ENCODE data around the gene RORB. TPM values are rescaled to one million over a fixed set of nuclear protein-coding genes. Genes with fewer than 3 reads are reported as not detected.

RORB gene
- total RNA-seq, 1 donor from 2014 or later: 5.6 TPM

DNA sequence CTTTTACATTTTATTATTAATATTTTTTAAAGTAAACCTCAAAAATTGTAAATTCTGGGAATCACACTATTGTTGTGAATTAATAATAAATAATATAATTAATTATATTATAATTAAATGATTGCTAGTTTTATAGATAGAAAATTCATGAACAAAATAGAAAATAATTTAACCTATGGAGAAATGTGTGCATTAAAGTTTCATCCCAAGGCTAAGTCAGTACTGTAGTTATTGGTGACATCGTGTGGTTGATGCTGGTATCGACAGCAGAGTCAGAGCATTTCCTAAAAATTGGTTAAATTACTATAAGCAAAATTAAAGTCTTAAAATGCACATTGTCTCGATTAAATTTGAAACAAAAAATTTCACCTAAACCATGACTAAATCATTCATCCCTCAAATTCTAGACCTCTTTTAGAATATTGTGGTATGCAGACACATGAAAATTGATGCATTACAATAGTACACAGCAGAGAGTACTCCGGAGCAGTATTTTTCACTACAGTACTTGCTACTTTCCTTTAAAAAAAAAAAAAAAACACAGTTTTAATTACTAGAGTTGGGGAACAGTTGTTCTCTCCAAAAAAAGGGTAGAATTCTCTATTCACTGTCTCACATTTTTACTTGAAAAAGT is 73.9 kb downstream of the RORB start:
- intact Hi-C loops (cut with DNase I): loop anchor here (5.0 kb wide), 1 partner anchor 264 kb away; no protein-coding TSS in a partner anchor
- no peak for ATAC-seq
- DNase-seq (ENCODE audit: missing footprints): no peak

DNA sequence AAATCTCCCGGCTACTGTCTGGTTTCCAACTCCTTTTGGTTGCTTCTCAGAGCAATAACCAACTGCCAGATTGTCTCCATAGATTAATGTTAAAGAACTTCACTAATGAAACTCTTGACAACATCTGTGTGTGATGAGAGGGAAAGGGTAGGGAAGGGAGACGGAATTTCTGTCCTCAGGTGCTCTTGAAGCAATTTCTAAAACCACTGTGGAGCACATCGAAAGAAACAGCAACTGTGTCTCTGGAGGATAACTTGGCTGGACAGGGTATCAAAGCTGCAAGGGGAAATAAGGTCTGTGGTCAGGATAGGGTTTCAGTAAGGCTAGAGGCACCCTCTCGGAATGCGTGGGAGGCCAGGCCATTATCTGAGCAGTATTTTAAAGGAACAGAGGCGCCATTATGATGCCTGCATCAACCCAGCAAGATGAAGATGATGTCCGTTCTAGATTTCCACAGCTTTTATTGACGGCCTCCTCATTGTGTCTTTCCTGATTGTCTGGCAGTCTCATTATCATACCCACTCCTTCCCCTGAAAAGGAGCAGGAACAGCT is 76.6 kb downstream of the RORB start:
- intact Hi-C loops (cut with DNase I): loop anchor here (5.0 kb wide), 1 partner anchor 266 kb away; no protein-coding TSS in a partner anchor
- DNase-seq (ENCODE audit: missing footprints) (no peak), ATAC-seq (no peak)

DNA sequence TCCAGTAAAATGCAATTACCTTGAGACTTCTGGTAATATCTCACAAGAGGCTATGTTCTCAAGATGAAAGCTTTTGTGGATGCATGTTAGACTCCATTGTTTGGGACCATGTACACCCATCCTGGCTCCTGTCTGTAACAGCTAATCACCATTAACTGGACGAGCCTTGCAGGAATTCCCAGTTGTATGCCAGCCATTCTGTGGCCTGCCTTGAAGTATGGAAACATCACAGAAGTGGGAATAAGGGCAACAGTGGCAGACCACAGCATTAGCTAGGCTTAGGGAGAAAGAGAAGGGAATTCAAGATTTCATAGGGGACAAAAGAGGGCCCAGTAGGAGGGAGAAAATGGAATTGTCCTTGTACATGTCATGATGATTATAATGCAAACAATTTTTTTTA is 79.0 kb downstream of the RORB start:
- no peak for DNase-seq (ENCODE audit: missing footprints)
- no peak for ATAC-seq
- intact Hi-C loops (cut with DNase I): no loop called here

DNA sequence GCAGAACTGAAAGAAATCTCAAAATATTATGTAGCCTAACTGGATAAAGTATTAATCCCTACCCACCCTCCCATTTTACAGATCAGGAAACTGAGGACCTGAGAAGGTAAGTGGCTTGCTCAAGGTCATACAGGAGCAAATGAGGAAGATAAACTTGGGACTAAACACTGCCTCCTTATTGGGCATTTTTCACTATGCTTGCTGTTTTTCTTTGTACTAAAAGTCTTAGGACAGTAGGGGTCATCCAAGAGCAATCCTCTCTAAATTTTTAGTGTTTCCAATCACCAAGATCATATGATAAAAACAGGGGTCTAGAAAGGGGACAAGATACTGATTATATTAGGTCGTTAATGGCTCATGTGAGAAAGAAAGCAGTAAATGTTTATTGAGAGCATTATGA is 80.8 kb downstream of the RORB start:
- intact Hi-C loops (cut with DNase I): no loop called here
- ATAC-seq (no peak), DNase-seq (ENCODE audit: missing footprints) (no peak)

DNA sequence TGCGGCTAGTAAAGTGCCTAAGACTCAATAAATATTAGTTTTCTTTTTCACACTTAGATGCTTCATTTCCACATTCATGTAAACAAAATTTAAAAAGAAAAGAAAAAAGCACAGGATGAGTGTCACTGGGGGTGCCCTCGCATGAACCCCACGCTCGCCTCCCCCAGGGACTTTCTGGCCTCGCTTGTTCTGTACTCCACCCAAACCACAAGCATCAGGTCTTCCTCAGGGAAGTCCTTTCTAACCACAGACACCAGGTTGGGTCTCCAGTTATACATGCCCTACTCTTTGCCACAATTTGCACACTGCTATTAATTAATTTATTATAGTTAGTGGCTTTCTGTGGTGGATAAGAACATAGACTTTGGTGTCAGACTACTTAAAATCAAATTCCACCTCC is 92.4 kb downstream of the RORB start:
- no peak for DNase-seq (ENCODE audit: missing footprints)
- ATAC-seq: no peak
- intact Hi-C loops (cut with DNase I): no loop called here

DNA sequence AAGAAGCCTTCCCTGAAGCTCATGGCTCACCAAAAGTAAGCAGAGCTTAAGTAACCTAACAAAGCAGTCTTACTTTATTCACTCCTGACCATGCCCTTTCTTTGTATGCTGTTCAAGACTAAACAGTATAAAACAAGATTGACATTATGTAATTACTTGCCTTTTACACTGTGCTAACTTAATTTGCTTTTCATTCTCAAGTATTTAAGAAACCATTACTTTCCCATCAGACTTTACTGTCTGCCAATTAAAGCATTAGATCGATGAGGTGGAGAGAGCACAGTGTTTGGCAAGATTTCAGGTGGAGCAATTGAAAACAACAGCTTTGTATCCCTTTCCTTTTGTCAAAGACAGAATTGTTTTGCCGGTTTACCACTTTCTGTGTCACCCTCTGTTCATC is 98.2 kb downstream of the RORB start:
- no peak for ATAC-seq
- DNase-seq (ENCODE audit: missing footprints): no peak
- intact Hi-C loops (cut with DNase I): no loop called here

DNA sequence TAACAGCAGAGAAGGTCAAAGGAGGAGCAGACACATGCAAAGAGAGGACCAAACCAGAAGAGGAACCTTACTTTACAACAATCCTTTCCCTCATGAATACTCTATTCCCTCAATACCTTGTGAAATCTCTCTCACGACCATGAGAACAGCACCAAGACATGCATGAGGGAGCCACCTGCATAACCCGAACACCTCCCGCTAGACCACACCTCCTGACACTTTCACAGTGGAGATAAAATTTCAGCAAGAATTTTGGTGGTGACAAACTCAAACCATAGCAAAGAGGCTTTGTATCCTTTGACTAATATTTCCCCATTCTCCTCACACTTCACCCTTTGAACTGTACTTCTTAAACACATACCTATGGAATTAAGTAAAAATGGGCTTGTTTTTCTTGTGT is 101.7 kb downstream of the RORB start:
- intact Hi-C loops (cut with DNase I): no loop called here
- ATAC-seq: no peak

DNA sequence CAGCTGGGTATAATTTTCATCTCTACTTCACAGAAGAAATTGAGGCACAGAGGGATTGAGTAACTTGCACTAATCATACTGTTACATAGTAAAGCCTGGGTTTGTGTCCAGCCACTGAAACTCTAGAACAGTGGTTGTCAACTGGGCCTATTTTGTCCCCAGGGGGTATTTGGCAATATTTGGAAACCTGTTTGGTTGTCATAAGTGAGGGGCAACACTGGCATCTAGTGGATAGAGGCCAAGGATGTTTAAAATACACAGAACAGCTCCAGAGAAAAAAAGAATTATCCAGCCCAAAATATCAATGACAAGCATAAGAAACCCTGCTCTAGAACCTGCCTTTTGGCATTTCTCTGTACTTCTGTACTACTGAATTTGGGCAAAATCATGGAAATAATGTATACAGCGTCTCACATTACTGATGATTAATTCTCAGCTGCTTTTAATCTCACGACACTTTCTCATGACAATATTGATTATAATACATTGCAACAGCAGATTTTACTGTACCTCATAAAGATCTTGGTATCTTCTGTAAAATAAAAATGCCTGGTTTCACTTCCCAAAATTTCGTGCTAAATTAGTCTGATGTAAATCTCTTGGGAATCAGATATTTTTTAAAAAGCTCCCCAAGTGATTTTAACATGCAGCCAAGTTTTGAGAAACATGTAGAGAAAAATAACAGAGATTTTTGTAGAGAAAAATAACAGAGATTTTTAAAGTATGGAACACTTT is 112.7 kb downstream of the RORB start:
- ATAC-seq: no peak
- DNase-seq (ENCODE audit: missing footprints): no peak
- intact Hi-C loops (cut with DNase I): no loop called here

More for the DNA sequence above, 101.7 kb downstream of the RORB start:
- DNase-seq (ENCODE audit: missing footprints): no peak

DNA sequence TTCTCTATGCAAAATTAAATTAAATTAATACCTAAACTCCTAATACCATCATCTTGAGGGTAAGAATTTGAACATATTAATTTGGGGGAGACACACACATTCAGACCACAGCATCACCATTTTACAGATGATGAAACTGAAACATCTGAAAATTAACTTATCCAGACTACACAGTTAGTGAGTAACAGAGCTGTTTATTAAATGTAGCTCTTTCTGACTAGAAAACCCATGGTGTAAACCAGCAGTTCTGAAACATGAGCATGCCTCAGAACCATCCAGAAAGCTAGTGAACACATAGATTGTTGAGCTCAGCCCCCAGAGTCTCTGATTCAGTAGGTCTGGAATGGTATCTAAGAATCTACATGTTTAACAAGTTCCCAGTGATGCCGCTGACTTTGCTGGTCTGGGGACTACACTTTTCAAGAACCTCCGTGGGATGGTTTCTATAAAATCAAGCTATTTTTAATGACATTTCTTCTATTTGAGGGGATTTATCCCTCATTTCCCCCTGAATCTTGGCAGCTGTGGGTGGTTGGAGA is 113.5 kb downstream of the RORB start:
- no peak for DNase-seq (ENCODE audit: missing footprints)
- intact Hi-C loops (cut with DNase I): no loop called here

DNA sequence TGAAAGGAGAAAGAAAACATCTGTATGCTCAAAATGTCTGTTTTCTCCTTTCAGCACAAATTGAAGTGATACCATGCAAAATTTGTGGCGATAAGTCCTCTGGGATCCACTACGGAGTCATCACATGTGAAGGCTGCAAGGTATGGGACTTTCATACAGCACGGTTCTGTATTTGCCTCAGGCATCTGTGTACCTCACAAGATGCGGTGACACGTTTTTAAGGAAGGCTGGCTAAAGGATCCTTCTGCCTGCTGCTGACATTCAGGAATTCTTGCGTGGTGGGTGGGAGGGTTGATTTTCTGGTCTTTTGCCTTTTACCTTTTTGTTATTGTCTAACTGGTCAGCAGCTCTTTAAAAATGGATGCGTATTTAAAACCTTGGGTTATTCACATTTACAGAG is 133.1 kb downstream of the RORB start:
- intact Hi-C loops (cut with DNase I): no loop called here
- ATAC-seq: no peak
- DNase-seq (ENCODE audit: missing footprints): no peak

More for the DNA sequence above, 113.5 kb downstream of the RORB start:
- ATAC-seq: no peak

DNA sequence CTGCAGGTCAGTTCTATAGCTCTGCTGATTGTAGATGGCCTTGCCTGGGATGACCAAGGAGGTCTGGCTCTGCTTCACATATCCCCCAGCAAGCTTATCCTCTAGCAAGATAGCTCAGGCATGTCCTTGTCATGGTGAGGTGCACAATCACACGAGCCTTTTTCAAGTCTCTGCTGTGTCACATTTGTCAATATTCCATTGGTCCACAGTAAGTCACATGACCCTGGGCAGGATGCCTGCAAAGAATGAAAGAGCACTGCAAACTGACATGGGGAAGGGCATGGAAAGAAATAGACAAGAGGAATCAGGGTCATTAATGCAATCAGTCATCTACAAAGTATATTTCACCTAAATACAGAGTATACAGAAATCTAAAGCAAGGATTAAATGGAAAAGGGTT is 142.0 kb downstream of the RORB start:
- intact Hi-C loops (cut with DNase I): no loop called here
- no peak for ATAC-seq
- DNase-seq (ENCODE audit: missing footprints): no peak

DNA sequence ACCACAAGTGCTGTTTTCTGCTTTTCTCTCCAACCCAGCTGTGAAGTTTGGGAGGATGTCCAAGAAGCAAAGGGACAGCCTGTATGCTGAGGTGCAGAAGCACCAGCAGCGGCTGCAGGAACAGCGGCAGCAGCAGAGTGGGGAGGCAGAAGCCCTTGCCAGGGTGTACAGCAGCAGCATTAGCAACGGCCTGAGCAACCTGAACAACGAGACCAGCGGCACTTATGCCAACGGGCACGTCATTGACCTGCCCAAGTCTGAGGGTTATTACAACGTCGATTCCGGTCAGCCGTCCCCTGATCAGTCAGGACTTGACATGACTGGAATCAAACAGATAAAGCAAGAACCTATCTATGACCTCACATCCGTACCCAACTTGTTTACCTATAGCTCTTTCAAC is 145.2 kb downstream of the RORB start:
- ATAC-seq (no peak), DNase-seq (ENCODE audit: missing footprints) (no peak)
- intact Hi-C loops (cut with DNase I): no loop called here

DNA sequence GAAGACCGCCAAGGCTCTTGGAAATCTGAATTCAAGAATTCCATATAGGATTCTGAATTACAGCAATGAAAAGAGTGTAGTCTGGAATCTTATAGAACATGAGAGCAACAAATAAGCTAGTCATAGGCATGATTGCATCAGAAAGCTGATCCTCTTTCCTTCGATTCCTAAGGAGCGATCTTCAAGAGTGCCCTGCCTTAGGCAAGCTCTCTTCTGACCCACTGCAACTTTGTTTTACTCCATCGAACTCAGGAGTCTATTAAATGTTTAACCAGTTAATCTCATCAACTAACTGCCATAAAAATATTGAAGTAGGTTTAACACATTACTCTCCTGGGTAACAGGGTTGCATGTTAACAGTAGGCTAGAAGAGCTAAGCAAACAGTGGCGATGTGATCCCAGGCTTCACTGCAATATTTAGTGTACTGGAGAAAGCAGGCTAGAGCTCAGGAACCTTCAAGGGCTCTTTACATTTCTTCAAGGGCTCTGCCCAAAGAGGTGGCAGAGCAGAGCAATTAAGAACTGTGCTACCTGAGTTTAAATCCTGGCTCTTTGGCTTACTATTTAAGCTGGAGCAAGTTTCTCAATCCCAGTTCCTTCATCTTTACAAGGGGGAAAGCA is 146.3 kb downstream of the RORB start:
- intact Hi-C loops (cut with DNase I): no loop called here
- no peak for ATAC-seq
- no peak for DNase-seq (ENCODE audit: missing footprints)

DNA sequence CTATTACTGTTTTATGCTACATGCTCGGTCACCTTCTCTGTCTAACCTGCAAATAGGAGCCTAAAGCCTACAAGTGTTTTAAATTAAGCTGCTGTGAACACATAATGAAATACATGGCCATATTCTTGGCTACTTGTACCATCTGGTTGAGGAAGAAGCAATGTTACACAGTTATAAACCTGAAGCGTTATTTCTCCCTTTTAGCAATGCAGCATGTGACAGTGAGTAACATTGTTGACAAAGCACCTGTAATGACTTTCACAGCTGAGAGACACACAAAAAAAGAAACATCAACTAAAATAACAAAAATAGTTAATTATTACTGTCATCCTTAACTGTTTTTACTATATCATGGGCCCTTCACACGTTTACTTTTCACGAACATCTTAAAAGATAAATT is 146.9 kb downstream of the RORB start:
- intact Hi-C loops (cut with DNase I): no loop called here
- DNase-seq (ENCODE audit: missing footprints) (no peak), ATAC-seq (no peak)

DNA sequence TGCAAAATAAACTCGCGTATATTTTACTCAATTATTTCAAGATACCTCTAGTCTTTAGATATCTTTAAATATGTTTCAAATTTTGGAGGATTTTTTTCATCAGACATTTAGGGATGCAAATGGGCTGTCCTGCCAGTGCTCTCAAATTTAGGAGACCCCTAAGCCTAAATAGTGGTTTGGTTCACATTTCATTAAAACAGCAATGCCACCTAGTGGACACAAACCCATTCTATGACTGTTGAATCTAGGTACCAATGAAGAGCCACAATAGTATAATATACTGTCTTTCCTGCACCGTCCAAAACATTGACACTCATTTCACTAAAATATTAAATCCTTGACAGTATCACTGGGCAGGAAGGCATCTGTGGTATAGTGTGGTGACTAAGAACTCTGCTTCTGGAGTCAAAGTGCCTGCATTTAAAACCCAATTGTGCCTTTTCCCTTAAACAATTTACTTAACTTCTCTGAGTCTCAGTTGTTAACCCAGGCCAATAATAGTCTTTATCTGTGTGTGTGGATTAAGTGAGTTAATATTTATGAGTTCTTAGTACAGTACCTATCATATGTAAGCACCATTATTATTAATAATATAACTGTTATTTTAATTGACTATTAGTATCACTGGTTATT is 148.0 kb downstream of the RORB start:
- intact Hi-C loops (cut with DNase I): no loop called here
- DNase-seq (ENCODE audit: missing footprints) (no peak), ATAC-seq (no peak)

DNA sequence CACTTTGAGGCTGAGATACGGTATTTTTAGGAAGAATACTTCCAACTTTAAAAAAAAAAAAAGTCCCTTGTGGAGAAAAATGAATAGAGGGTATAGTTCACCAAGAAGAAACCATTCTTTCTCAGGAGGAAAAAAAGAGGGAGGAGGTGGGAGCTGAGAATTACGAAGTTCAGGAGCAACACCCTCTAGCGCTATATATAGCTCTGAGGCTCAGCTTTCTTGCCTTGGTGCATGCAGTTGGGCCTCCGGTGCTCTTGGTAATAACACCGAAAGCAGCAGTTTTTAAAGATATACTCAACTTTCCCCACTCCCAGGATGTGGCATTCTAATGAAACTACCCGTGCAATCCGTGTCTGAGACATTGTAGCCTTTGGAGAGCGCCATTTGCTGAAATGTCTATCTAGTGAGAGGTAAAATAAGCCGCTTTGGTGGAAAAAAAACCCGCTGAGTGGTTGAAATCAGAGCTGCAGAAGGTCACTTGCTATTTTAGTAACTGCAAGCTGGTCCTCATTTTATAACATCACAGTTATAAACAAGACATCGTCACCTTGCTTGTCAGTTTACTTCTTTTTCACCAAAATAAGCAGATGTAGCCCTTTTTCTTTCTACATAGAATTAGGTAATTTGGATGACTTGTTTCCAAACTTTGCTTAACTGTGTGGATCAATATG is 156.4 kb downstream of the RORB start:
- intact Hi-C loops (cut with DNase I): no loop called here
- ATAC-seq: no peak
- no peak for DNase-seq (ENCODE audit: missing footprints)

DNA sequence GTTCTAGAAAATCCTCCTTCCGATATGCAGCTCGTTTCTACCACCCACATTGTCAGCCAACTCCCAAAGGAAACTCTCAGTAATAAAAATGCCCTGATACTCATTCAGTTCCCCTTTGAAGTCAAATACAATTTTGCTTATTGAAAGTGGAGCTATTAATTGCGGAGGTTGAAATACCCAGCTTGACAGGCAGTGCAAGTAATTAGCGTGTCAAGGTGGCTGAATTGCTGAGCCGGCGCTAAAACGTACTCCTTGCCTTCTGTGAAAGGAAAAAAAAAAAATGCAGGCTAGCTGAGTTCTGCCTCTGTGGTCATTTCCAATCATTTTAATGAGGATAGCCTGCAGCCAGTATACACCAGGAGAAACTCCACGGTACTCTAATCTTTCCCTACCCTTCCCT is 165.5 kb downstream of the RORB start:
- DNase-seq (ENCODE audit: missing footprints) (no peak), ATAC-seq (no peak)
- intact Hi-C loops (cut with DNase I): no loop called here

DNA sequence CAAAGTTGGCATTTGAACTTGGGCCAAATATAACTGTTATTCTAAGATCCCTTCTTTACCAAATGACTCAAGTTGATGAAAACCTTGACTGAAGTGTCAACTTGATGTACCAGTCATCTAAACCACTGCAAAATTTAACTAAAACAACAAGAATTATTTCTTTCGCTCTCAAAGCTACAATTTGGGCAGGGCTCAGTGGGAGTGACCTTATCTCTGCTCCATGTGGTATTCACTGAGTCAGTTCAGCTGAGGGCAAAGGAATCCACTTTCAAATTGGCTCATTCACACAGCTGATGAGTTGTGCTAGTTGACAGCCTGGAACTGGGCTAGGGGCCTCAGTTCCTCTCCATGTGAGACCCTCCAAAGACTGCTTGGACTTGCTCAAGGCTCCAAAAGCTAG is 166.3 kb downstream of the RORB start:
- ATAC-seq (no peak), DNase-seq (ENCODE audit: missing footprints) (no peak)
- intact Hi-C loops (cut with DNase I): no loop called here
